Activated naive CD8-positive, alpha-beta T cell treated with anti-CD3 and anti-CD28 coated beads, Interleukin-2, amount 50 U/mL, for 24 hours (primary cell): ENCODE results near the gene STK39.
"Not testable (repeated sequence)": the region's sequence is repeated elsewhere in the genome, so short reads cannot be mapped to it uniquely, and the experiment has no call there.

Experiments used
- ATAC-seq: fragments of 150-1000 bp; cut with Tn5 transposase; one replicate; pipeline ENCODE4 v1.10.0; 2021
- DNase-seq: peaks from one replicate; pipeline ENCODE4 v3.0.0; 2021
- H3K27ac Mint-ChIP-seq: one replicate; pipeline ENCODE4 v1.8.0; 2021; ENCODE audit warnings: mild to moderate bottlenecking, mixed read lengths
- H3K27me3 Mint-ChIP-seq: one replicate; pipeline ENCODE4 v1.8.0; 2021; ENCODE audit warnings: mixed read lengths
- H3K36me3 Mint-ChIP-seq: one replicate; pipeline ENCODE4 v1.8.0; 2021; ENCODE audit warnings: low read depth, mixed read lengths
- H3K4me1 Mint-ChIP-seq: one replicate; pipeline ENCODE4 v1.8.0; 2021; ENCODE audit warnings: mixed read lengths
- H3K4me3 Mint-ChIP-seq: one replicate; pipeline ENCODE4 v1.8.0; 2021; ENCODE audit warnings: mild to moderate bottlenecking, moderate library complexity, mixed read lengths
- H3K9me3 Mint-ChIP-seq: one replicate; pipeline ENCODE4 v1.8.0; 2021; ENCODE audit warnings: mixed read lengths

STK39 gene

GRCh38 chr2:168138374-168138773 lies 109.0 kb downstream of the STK39 start:
- no peaks in the 10 kb centered on the region for H3K27me3 Mint-ChIP-seq
- DNase-seq (no peak), ATAC-seq (no peak)
- H3K4me1 Mint-ChIP-seq = peaks cover 4% of the 10 kb centered on the region
- H3K4me3 Mint-ChIP-seq = no peak overlapping the region
- H3K27ac Mint-ChIP-seq = no peak overlapping the region
- peaks cover 24% of the 10 kb centered on the region for H3K36me3 Mint-ChIP-seq
- H3K9me3 Mint-ChIP-seq = no peaks in the 10 kb centered on the region

GRCh38 chr2:168137510-168138180 lies 109.8 kb downstream of the STK39 start:
- no peak overlapping the region for H3K4me3 Mint-ChIP-seq
- DNase-seq (no peak), ATAC-seq (no peak)
- H3K27me3 Mint-ChIP-seq = no peaks in the 10 kb centered on the region
- H3K27ac Mint-ChIP-seq = no peak overlapping the region
- peaks cover 4% of the 10 kb centered on the region for H3K4me1 Mint-ChIP-seq
- no peaks in the 10 kb centered on the region for H3K9me3 Mint-ChIP-seq
- H3K36me3 Mint-ChIP-seq = peaks cover 27% of the 10 kb centered on the region

GRCh38 chr2:168136392-168136977 lies 110.9 kb downstream of the STK39 start:
- Mint-ChIP-seq H3K9me3 (no peaks in the 10 kb centered on the region), H3K27me3 (no peaks in the 10 kb centered on the region), H3K36me3 (peaks cover 30% of the 10 kb centered on the region), H3K4me1 (peaks cover 4% of the 10 kb centered on the region), H3K27ac (no peak overlapping the region), H3K4me3 (no peak overlapping the region)
- ATAC-seq (peak; percentile 28), DNase-seq (no peak)

GRCh38 chr2:168135630-168136029 lies 111.8 kb downstream of the STK39 start:
- Mint-ChIP-seq H3K27ac (no peak overlapping the region), H3K4me1 (peaks cover 5% of the 10 kb centered on the region)
- ATAC-seq = no peak

GRCh38 chr2:168135121-168135520 lies 112.3 kb downstream of the STK39 start:
- H3K27ac Mint-ChIP-seq = no peak overlapping the region
- H3K4me1 Mint-ChIP-seq = peaks cover 7% of the 10 kb centered on the region
- no peak overlapping the region for H3K4me3 Mint-ChIP-seq
- H3K9me3 Mint-ChIP-seq = no peaks in the 10 kb centered on the region
- ATAC-seq (no peak), DNase-seq (no peak)
- H3K27me3 Mint-ChIP-seq = no peaks in the 10 kb centered on the region
- peaks cover 34% of the 10 kb centered on the region for H3K36me3 Mint-ChIP-seq

More at GRCh38 chr2:168135630-168136029, 111.8 kb downstream of the STK39 start:
- no peak overlapping the region for H3K4me3 Mint-ChIP-seq
- H3K36me3 Mint-ChIP-seq = peaks cover 30% of the 10 kb centered on the region
- H3K9me3 Mint-ChIP-seq = no peaks in the 10 kb centered on the region
- H3K27me3 Mint-ChIP-seq = no peaks in the 10 kb centered on the region
- DNase-seq = no peak

- Mint-ChIP-seq H3K4me1 (peaks cover 7% of the 10 kb centered on the region), H3K36me3 (peaks cover 38% of the 10 kb centered on the region), H3K27ac (no peak overlapping the region), H3K27me3 (no peaks in the 10 kb centered on the region), H3K4me3 (no peak overlapping the region), H3K9me3 (no peaks in the 10 kb centered on the region)
- ATAC-seq (no peak), DNase-seq (no peak)
Measured at GRCh38 chr2:168134485-168134884, 112.9 kb downstream of the STK39 start.

GRCh38 chr2:168132389-168132788 lies 115.0 kb downstream of the STK39 start:
- Mint-ChIP-seq H3K4me1 (peaks cover 7% of the 10 kb centered on the region), H3K36me3 (peaks cover 37% of the 10 kb centered on the region), H3K27ac (no peak overlapping the region), H3K9me3 (no peaks in the 10 kb centered on the region), H3K4me3 (no peak overlapping the region), H3K27me3 (no peaks in the 10 kb centered on the region)
- no peak for DNase-seq
- ATAC-seq = no peak

- no peaks in the 10 kb centered on the region for H3K27me3 Mint-ChIP-seq
- no peaks in the 10 kb centered on the region for H3K9me3 Mint-ChIP-seq
- peaks cover 3% of the 10 kb centered on the region for H3K4me1 Mint-ChIP-seq
- H3K27ac Mint-ChIP-seq = no peak overlapping the region
- DNase-seq (no peak), ATAC-seq (no peak)
- H3K36me3 Mint-ChIP-seq = peaks cover 35% of the 10 kb centered on the region
- H3K4me3 Mint-ChIP-seq = no peak overlapping the region
Measured at GRCh38 chr2:168130346-168130745, 117.0 kb downstream of the STK39 start.

- no peaks in the 10 kb centered on the region for H3K9me3 Mint-ChIP-seq
- ATAC-seq (no peak), DNase-seq (no peak)
- no peak overlapping the region for H3K27ac Mint-ChIP-seq
- H3K4me3 Mint-ChIP-seq = no peak overlapping the region
- H3K27me3 Mint-ChIP-seq = no peaks in the 10 kb centered on the region
- peaks cover 37% of the 10 kb centered on the region for H3K36me3 Mint-ChIP-seq
- H3K4me1 Mint-ChIP-seq = peaks cover 3% of the 10 kb centered on the region
Measured at GRCh38 chr2:168127371-168127770, 120.0 kb downstream of the STK39 start.

GRCh38 chr2:168122210-168122609 lies 125.2 kb downstream of the STK39 start:
- H3K4me1 Mint-ChIP-seq, H3K9me3 Mint-ChIP-seq, H3K27me3 Mint-ChIP-seq, H3K4me3 Mint-ChIP-seq, DNase-seq, ATAC-seq: not testable (repeated sequence)
- Mint-ChIP-seq H3K27ac (peak overlapping the region; percentile 40), H3K36me3 (peaks cover 19% of the 10 kb centered on the region)

GRCh38 chr2:168120730-168121129 lies 126.7 kb downstream of the STK39 start:
- no peak for DNase-seq
- Mint-ChIP-seq H3K27ac (no peak overlapping the region), H3K27me3 (no peaks in the 10 kb centered on the region)

GRCh38 chr2:168120310-168120709 lies 127.1 kb downstream of the STK39 start:
- H3K4me1 Mint-ChIP-seq = no peaks in the 10 kb centered on the region
- H3K36me3 Mint-ChIP-seq = peaks cover 12% of the 10 kb centered on the region
- ATAC-seq (no peak), DNase-seq (no peak)
- no peak overlapping the region for H3K4me3 Mint-ChIP-seq
- H3K27me3 Mint-ChIP-seq = no peaks in the 10 kb centered on the region
- no peak overlapping the region for H3K27ac Mint-ChIP-seq
- no peaks in the 10 kb centered on the region for H3K9me3 Mint-ChIP-seq

More at GRCh38 chr2:168120730-168121129, 126.7 kb downstream of the STK39 start:
- Mint-ChIP-seq H3K9me3 (no peaks in the 10 kb centered on the region), H3K4me3 (no peak overlapping the region), H3K36me3 (peaks cover 12% of the 10 kb centered on the region), H3K4me1 (no peaks in the 10 kb centered on the region)
- no peak for ATAC-seq

GRCh38 chr2:168119515-168120141 lies 127.8 kb downstream of the STK39 start:
- ATAC-seq = no peak
- DNase-seq = peak; percentile 6
- Mint-ChIP-seq H3K4me1 (no peaks in the 10 kb centered on the region), H3K27me3 (no peaks in the 10 kb centered on the region), H3K36me3 (peaks cover 8% of the 10 kb centered on the region), H3K9me3 (no peaks in the 10 kb centered on the region), H3K4me3 (no peak overlapping the region), H3K27ac (no peak overlapping the region)

- no peaks in the 10 kb centered on the region for H3K9me3 Mint-ChIP-seq
- H3K27ac Mint-ChIP-seq = no peak overlapping the region
- no peak overlapping the region for H3K4me3 Mint-ChIP-seq
- DNase-seq (no peak), ATAC-seq (peak; percentile 36)
- H3K4me1 Mint-ChIP-seq = no peaks in the 10 kb centered on the region
- H3K36me3 Mint-ChIP-seq = peaks cover 5% of the 10 kb centered on the region
- no peaks in the 10 kb centered on the region for H3K27me3 Mint-ChIP-seq
Measured at GRCh38 chr2:168118733-168119514, 128.5 kb downstream of the STK39 start.
